Mucosa of rectum (tissue), 2 donors: Measurements from ENCODE around the gene ZCCHC4.
A peak's percentile ranks its signal among the peaks of the same experiment; 100 is the strongest.
"Not testable (repeated sequence)": the region's sequence is repeated elsewhere in the genome, so short reads cannot be mapped to it uniquely, and the experiment has no call there.

Experiments used
- H3K27ac ChIP-seq, 2 donors: one replicate each; pipeline ENCODE4 v1.7.0; 2013; ENCODE audit warnings: inconsistent platforms in 2 of 2, low read depth in 2 of 2, low read length in 2 of 2
- H3K27me3 ChIP-seq, 2 donors: one replicate each; pipeline ENCODE4 v1.7.0; 2013; ENCODE audit warnings: low read length in 2 of 2; ENCODE audit not compliant: control insufficient read depth in 2 of 2, insufficient read depth in 2 of 2
- H3K36me3 ChIP-seq, 2 donors: one replicate each; pipeline ENCODE4 v1.7.0; 2013; ENCODE audit warnings: low read length in 2 of 2; ENCODE audit not compliant: control insufficient read depth in 2 of 2, insufficient read depth in 2 of 2
- H3K4me1 ChIP-seq, 2 donors: one replicate each; pipeline ENCODE4 v1.7.0; 2013; ENCODE audit warnings: low read length in 2 of 2, mild to moderate bottlenecking in 1 of 2; ENCODE audit not compliant: control insufficient read depth in 2 of 2, insufficient read depth in 2 of 2
- H3K4me3 ChIP-seq, 2 donors: one replicate each; pipeline ENCODE4 v1.7.0; 2013; ENCODE audit warnings: low read length in 2 of 2
- H3K9ac ChIP-seq, 2 donors: one replicate each; pipeline ENCODE4 v1.7.0; 2013; ENCODE audit warnings: low read length in 2 of 2, low read depth in 1 of 2, mild to moderate bottlenecking in 1 of 2
- H3K9me3 ChIP-seq, 2 donors: one replicate each; pipeline ENCODE4 v1.7.0; 2013; ENCODE audit warnings: low read length in 2 of 2; ENCODE audit not compliant: control insufficient read depth in 2 of 2
- donor health status: healthy.
- donor health status: Normal muscosa, but diverticular disease.

The ZCCHC4 gene

DNA sequence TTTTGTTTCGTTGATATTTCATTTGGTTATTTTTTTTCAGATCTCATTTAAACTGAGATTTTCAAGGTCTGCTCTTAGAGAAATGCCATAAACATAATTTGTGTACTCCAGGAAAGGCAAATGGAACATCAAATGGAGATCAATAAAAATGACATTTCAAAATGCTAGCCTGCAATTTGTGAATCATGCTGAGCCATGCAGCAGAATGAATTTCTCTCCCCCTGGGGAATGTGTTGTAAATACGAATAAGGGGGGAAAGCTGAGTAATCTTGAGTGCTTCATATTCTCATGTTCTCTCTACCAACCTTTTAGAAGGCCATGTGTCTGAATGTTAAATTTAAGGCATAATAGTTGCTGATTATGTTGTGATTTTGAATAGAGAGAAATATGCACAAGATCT lies 7.8 kb downstream of the ZCCHC4 start:
- Histone ChIP-seq H3K27ac (no peak overlapping the region), H3K36me3 (peaks cover 0 to 7% of the 10 kb centered on the region in 2 donors), H3K27me3 (no peaks in the 10 kb centered on the region), H3K9me3 (no peaks in the 10 kb centered on the region), H3K9ac (no peak overlapping the region), H3K4me3 (no peak overlapping the region), H3K4me1 (no peaks in the 10 kb centered on the region)

DNA sequence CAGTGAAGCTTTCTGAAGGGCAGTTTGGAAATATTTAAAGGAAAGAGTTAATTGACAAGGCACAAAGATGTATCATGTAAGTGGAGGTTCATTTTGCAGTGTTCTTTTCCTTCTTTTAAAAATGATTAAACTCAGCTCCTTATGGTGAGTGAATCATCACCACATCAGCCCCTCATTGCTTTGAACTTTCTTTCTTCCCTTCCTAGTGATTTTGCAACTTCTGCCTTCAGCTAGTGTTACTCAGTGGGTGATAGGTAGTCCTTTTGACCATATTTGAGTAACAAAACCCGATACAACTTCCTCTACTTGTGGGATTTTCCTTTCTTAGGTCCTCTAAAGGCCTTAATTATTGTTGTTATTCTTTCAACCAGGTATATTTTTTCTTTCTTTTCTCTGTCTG lies 8.2 kb downstream of the ZCCHC4 start:
- Histone ChIP-seq H3K27me3 (no peaks in the 10 kb centered on the region), H3K4me1 (no peaks in the 10 kb centered on the region), H3K36me3 (peaks cover 0 to 7% of the 10 kb centered on the region in 2 donors), H3K4me3 (no peak overlapping the region), H3K27ac (no peak overlapping the region), H3K9me3 (no peaks in the 10 kb centered on the region), H3K9ac (no peak overlapping the region)

DNA sequence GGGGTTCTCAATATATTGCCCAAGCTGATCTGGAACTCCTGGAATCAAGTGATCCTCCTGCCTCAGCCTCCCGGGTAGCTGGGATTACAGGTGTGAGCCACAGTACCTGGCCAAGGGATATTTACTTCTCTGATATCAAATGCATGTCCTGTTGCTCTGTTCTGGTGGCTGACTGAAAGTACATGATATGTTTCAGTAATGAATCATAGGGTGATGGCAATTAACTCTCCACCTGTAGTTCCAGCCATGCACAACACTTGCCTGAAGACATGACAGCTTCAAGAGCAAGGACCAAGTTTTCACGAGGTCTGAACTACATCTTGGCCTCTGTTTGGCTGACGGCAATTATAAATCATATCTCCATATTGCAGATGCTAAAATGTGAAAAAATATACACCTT lies 9.1 kb downstream of the ZCCHC4 start:
- H3K4me1 ChIP-seq = no peaks in the 10 kb centered on the region
- H3K9me3 ChIP-seq = no peaks in the 10 kb centered on the region
- no peak overlapping the region for H3K9ac ChIP-seq
- peaks cover 0 to 6% of the 10 kb centered on the region in 2 donors for H3K36me3 ChIP-seq
- no peak overlapping the region for H3K4me3 ChIP-seq
- no peaks in the 10 kb centered on the region for H3K27me3 ChIP-seq
- no peak overlapping the region for H3K27ac ChIP-seq

GRCh38 chr4:25328463-25328862 lies 15.9 kb downstream of the ZCCHC4 start:
- not testable (repeated sequence) for H3K27ac ChIP-seq, H3K36me3 ChIP-seq, H3K4me3 ChIP-seq, H3K27me3 ChIP-seq, H3K9ac ChIP-seq, H3K4me1 ChIP-seq, H3K9me3 ChIP-seq

DNA sequence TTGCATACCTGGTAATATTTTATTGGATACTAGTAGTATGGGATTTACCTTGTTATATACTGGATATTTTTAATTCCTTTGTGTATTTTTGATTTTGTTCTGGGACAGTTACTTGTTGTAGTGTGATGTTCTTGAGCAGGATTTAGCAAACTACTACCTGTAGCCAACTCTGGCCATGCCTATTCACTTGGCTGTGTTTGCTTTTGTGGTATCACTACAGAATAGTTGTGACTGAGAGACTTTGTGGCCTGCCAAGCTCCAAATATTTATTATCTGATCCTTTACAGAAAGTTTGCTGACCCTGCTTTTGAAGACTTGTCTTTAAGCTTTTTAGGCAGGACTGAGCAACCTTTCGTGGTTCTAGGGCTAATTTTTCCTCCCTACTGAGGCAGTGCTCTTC lies 17.8 kb downstream of the ZCCHC4 start:
- Histone ChIP-seq H3K36me3 (peaks cover 3 to 5% of the 10 kb centered on the region in 2 donors), H3K9ac (no peak overlapping the region), H3K27ac (no peak overlapping the region)

DNA sequence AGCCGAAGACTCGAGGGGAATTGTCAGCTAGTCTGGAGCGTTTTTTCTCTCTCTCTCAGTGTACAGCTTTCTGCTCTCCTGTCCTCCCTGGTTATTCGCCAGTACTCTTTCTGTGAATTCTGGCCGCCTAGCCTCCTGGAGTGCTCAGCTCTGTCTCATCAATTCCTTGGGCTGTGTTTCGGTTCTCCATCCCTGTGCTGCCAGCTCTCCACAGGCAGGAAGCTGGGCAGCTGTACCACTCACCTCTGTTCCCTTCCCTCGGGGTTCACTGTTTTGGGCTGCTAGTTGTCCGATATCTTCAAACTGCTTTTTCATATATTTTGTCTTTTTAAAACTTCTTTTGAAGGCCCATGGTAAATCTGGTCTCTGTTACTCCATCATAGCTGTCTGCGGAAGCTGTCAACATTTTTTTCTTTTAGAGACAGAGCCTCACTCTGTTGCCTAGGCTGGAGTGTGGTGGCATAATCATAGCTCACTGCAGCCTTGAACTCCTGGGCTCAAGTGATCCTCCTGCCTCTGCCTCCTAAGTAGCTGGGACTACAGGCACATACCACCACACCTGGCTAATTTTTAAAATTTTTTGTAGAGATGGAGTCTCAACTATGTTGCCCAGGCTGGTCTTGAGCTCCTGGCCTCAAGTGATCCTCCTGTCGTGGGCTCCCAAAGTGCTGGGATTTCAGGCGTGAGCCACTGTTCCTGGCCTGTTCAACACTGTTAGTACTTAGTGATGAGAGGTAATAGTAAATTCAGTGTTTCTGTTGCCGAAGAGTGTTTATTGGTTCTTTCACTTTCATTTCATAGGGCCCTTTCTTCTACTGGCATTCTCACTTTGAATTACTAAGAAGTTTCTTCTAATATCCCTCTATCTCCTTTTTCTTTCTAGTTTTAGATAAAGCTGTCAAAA lies 18.6 kb downstream of the ZCCHC4 start:
- Histone ChIP-seq H3K36me3 (peaks cover 3 to 5% of the 10 kb centered on the region in 2 donors), H3K27me3 (no peaks in the 10 kb centered on the region), H3K9ac (no peak overlapping the region), H3K27ac (no peak overlapping the region), H3K4me1 (no peaks in the 10 kb centered on the region), H3K4me3 (peak overlapping the region in 1 of 2 donors; percentile 8), H3K9me3 (no peaks in the 10 kb centered on the region)

More for the DNA sequence above, 17.8 kb downstream of the ZCCHC4 start:
- Histone ChIP-seq H3K27me3 (no peaks in the 10 kb centered on the region), H3K4me3 (no peak overlapping the region), H3K9me3 (no peaks in the 10 kb centered on the region), H3K4me1 (no peaks in the 10 kb centered on the region)

- peaks cover 0 to 3% of the 10 kb centered on the region in 2 donors for H3K36me3 ChIP-seq
- no peak overlapping the region for H3K4me3 ChIP-seq
- no peak overlapping the region for H3K9ac ChIP-seq
- no peaks in the 10 kb centered on the region for H3K27me3 ChIP-seq
- H3K9me3 ChIP-seq = no peaks in the 10 kb centered on the region
- no peaks in the 10 kb centered on the region for H3K4me1 ChIP-seq
- no peak overlapping the region for H3K27ac ChIP-seq
Observed at GRCh38 chr4:25343671-25344070, 31.1 kb downstream of the ZCCHC4 start.

- Histone ChIP-seq H3K9me3 (no peaks in the 10 kb centered on the region), H3K27me3 (no peaks in the 10 kb centered on the region), H3K36me3 (peaks cover 0 to 3% of the 10 kb centered on the region in 2 donors), H3K9ac (no peak overlapping the region), H3K27ac (no peak overlapping the region), H3K4me1 (no peaks in the 10 kb centered on the region), H3K4me3 (no peak overlapping the region)
Observed at GRCh38 chr4:25345744-25346143, 33.2 kb downstream of the ZCCHC4 start.

GRCh38 chr4:25346913-25347312 lies 34.3 kb downstream of the ZCCHC4 start:
- Histone ChIP-seq H3K9ac (no peak overlapping the region), H3K36me3 (peaks cover 0 to 5% of the 10 kb centered on the region in 2 donors), H3K4me3 (no peak overlapping the region)

GRCh38 chr4:25347473-25347872 lies 34.9 kb downstream of the ZCCHC4 start:
- Histone ChIP-seq H3K4me1 (no peaks in the 10 kb centered on the region), H3K36me3 (peaks cover 0 to 7% of the 10 kb centered on the region in 2 donors), H3K27ac (no peak overlapping the region), H3K9me3 (no peaks in the 10 kb centered on the region), H3K9ac (no peak overlapping the region), H3K27me3 (no peaks in the 10 kb centered on the region), H3K4me3 (no peak overlapping the region)

More at GRCh38 chr4:25346913-25347312, 34.3 kb downstream of the ZCCHC4 start:
- H3K4me1 ChIP-seq = no peaks in the 10 kb centered on the region
- no peaks in the 10 kb centered on the region for H3K27me3 ChIP-seq
- no peaks in the 10 kb centered on the region for H3K9me3 ChIP-seq
- no peak overlapping the region for H3K27ac ChIP-seq
